Measurements from ENCODE around the gene PTPRN2.

GRCh38 chr7:158035343-158035742 is 552.3 kb downstream of the PTPRN2 start:
- no peak for TF ChIP-seq CTCF (IDR thresholded peaks at IDR 0.05; ENCODE audit: extremely low read depth in 1 of 2, insufficient read depth in 1 of 2, low read depth in 1 of 2, low read length in 2 of 2)
- no peak for TF ChIP-seq POLR2A (IDR thresholded peaks at IDR 0.05; ENCODE audit: low read depth, low read length)
- no peak for TF ChIP-seq EZH2 (IDR thresholded peaks at IDR 0.05; ENCODE audit: borderline replicate concordance, low read depth, low read length, severe bottlenecking)
- TF ChIP-seq POLR2AphosphoS5 (IDR thresholded peaks at IDR 0.05; ENCODE audit: insufficient read depth, low read depth, low read length): no peak

All from endothelial cell of umbilical vein (primary cell).